ENCODE results near the gene SAMD1.

SAMD1 gene

DNA sequence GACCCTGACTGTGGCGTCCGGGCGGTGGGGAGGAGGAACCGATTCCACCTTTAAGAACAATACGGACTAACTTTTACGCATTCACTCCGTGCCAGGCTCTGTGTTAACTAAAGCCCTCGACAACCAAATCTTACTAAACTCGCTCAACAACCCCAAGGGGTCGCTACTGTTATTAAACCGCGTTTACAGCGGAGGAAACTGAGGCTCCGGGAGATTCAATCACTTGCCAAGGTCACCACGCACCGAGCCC is 1.2 kb downstream of the SAMD1 start:
- Histone ChIP-seq H2AFZ (ENCODE audit: low read length, unreplicated experiment) (no peak overlapping the region), H3K4me3 (ENCODE audit: low read depth, low read length) (peak overlapping the region; percentile 75), H3K27me3 (ENCODE audit: insufficient read depth, low read length) (no peaks in the 10 kb centered on the region), H3K27ac (ENCODE audit: low read depth, low read length) (no peak overlapping the region), H3K36me3 (ENCODE audit: insufficient read depth, low read length) (peaks cover 7% of the 10 kb centered on the region; the same call in 1 of the 2 replicates), H3K79me2 (ENCODE audit: control insufficient read depth, insufficient read depth, low read length, unreplicated experiment) (no peaks in the 10 kb centered on the region), H3K4me1 (ENCODE audit: control insufficient read depth, insufficient read depth, low read length, unreplicated experiment) (no peaks in the 10 kb centered on the region)

DNA sequence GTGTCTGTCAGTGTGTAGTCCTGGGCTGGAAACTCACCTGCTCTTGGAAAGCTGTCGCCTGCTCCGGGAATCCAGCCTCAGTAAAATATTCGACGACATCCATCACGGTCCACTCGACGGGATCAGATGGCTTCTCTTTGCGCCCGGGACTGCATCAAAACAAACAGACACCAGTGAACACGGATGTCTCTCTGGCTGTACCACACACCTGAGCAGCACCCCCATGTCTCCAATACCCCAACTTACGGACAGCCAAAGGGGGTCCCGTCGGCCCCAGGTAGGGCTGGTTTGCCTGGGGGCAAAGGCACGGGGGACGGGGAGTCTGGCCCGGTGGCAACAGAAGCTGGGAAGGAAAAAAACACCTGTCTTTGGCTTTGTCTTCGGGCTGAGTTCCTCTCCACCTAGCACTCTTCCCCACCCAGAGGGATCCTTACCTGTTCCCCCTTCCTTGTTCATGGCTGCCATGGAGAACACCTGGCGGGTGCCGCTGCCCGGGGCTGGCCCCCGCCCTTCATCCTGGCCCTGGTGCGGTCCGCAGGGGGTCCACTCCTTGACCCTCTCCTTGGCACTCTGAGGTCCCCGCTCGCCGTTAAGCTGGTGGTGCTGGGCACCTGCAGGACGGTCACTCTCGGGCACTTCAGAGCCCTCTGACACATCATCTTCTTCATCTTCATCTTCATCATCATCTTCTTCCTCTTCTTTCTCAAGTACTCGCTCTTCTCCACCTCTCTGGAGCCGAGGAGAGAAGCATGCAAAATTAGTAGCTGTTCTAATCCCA is 1.7 kb downstream of the SAMD1 start:
- Histone ChIP-seq H2AFZ (ENCODE audit: low read length, unreplicated experiment) (no peak overlapping the region), H3K4me3 (ENCODE audit: low read depth, low read length) (peak overlapping the region; percentile 75), H3K27me3 (ENCODE audit: insufficient read depth, low read length) (no peaks in the 10 kb centered on the region), H3K27ac (ENCODE audit: low read depth, low read length) (no peak overlapping the region), H3K36me3 (ENCODE audit: insufficient read depth, low read length) (peaks cover 7% of the 10 kb centered on the region; the same call in 1 of the 2 replicates), H3K4me1 (ENCODE audit: control insufficient read depth, insufficient read depth, low read length, unreplicated experiment) (no peaks in the 10 kb centered on the region), H3K79me2 (ENCODE audit: control insufficient read depth, insufficient read depth, low read length, unreplicated experiment) (no peaks in the 10 kb centered on the region)

DNA sequence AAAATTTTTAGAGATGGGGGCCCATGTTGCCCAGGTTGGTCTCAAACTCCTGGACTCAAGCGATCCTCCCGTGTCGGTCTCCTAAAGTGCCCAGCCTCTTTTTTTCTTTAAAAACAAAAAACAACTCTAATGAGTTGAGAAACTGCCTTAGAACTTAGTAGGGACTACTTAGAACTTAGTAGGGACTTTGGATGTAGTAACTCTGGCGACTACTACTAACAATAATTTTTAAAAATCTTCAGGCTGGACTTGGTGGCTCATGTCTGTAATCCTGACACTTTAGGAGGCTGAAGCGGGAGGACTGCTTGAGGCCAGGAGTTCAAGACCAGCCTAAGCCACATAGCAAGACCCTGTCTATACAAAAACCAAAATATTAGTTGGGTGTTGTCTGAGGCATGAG is 4.5 kb downstream of the SAMD1 start:
- Histone ChIP-seq H3K36me3 (ENCODE audit: insufficient read depth, low read length) (no peaks in the 10 kb centered on the region), H3K79me2 (ENCODE audit: control insufficient read depth, insufficient read depth, low read length, unreplicated experiment) (peaks cover 6% of the 10 kb centered on the region), H3K27me3 (ENCODE audit: insufficient read depth, low read length) (no peaks in the 10 kb centered on the region), H2AFZ (ENCODE audit: low read length, unreplicated experiment) (no peak overlapping the region), H3K4me3 (ENCODE audit: low read depth, low read length) (no peak overlapping the region), H3K27ac (ENCODE audit: low read depth, low read length) (no peak overlapping the region), H3K4me1 (ENCODE audit: control insufficient read depth, insufficient read depth, low read length, unreplicated experiment) (peaks cover 7% of the 10 kb centered on the region)

DNA sequence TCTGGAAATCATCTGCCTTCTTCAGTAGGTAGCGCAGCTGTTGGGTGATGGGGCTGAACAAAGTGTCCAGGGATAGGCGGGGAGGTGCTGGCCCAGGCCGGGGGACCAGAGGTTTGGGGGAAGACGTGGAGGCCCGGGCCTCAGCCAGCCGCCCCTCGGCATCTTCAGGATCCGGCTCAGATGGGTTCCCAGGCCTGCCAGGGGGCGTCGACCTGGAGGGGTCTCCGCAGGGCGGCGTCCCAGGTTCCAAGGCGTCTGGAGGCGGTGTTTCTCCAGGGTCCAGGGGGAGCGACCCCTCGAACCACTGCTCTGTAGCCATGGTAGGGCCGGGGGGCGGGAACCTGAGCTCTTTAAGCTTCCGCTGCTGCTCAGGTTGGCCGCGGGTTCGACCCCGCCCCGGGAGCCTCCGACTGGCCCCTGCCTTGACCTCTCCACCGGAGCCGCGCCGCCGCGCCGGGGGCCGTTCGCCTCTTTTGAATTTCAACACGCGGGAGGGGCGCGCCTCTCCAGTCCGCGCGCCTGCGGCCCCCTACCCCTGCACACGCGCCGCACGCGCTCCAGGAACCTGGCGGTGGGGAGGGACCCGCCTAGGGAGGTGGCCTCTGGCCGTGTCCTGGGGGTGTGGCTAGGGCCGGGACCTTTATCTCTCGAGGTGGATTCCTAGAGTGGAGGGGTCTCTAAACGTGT is 5.1 kb downstream of the SAMD1 start, which contains the start of gene C19orf67:
Gene C19orf67, minus strand, starts transcription at position 475 of the 687 bp plus-strand sequence. Its CDS starts 156 bp downstream, at position 319.
- Histone ChIP-seq H3K79me2 (ENCODE audit: control insufficient read depth, insufficient read depth, low read length, unreplicated experiment) (peaks cover 6% of the 10 kb centered on the region), H3K4me1 (ENCODE audit: control insufficient read depth, insufficient read depth, low read length, unreplicated experiment) (peaks cover 7% of the 10 kb centered on the region), H2AFZ (ENCODE audit: low read length, unreplicated experiment) (no peak within 1 kb of the TSS), H3K4me3 (ENCODE audit: low read depth, low read length) (no peak within 1 kb of the TSS), H3K36me3 (ENCODE audit: insufficient read depth, low read length) (no peaks in the 10 kb centered on the region), H3K27me3 (ENCODE audit: insufficient read depth, low read length) (no peaks in the 10 kb centered on the region), H3K27ac (ENCODE audit: low read depth, low read length) (no peak within 1 kb of the TSS)

DNA sequence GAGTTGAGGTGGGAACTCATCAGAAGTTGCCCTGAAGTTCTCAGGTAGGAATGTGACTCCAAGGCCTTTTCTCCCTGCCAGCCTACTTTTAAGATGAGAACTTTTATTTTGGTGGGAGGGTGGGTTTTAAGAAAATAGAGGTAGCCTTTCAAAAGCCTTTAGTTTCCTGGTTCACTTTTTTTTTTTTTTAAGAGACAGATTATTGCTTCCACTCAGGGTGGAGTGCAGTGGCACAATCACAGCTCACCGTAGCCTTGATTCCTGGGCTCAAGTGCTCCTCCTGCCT is 7.9 kb downstream of the SAMD1 start:
- Histone ChIP-seq H3K27ac (ENCODE audit: low read depth, low read length) (no peak overlapping the region), H3K27me3 (ENCODE audit: insufficient read depth, low read length) (no peaks in the 10 kb centered on the region), H3K4me3 (ENCODE audit: low read depth, low read length) (peak overlapping the region; percentile 90)

DNA sequence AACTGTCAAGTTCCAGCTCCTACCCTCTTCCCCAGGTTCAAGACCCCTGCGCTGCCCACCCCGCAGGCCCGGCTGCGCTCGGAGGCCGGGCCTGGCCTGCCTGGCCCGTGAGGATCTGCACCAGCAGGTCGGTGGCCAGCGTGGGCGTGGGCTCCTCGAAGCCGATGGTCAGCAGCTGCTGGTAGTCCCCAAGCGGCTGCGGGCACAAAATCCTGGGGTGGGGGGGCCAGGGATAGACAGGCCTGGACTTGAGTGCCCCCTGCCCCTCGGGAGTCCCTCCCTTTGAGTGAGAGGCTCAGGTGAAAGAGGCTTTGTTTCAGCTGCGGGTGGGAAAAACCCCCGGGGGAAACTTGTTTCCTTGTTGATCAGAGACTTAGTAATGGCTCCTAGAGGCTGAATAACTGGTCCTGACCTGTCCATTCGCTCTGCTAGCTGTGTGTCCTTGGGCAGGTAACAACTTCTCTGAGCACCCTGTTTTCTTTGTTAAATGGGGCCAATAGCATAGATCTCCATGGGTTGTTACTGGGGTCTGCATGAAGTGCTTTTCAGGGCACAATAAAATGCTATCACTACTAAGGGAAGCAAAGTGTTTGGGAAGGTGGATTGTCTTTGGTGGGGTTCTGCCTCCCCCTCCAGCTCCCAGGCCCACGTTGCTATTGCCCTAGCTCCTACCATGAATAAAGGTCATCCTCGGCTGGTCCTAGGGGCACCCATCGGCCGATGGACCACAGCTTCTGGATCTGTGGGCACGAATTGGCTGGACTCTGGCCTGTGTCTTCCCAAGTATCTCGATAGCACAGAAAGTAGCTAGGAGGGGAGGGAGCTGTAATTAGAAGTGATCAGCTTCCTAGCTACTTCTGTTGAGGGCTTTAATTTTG is 8.5 kb downstream of the SAMD1 start:
- Histone ChIP-seq H3K4me1 (ENCODE audit: control insufficient read depth, insufficient read depth, low read length, unreplicated experiment) (peaks cover 7% of the 10 kb centered on the region), H3K36me3 (ENCODE audit: insufficient read depth, low read length) (no peaks in the 10 kb centered on the region), H3K4me3 (ENCODE audit: low read depth, low read length) (peak overlapping the region; percentile 90), H2AFZ (ENCODE audit: low read length, unreplicated experiment) (peak overlapping the region; percentile 5), H3K79me2 (ENCODE audit: control insufficient read depth, insufficient read depth, low read length, unreplicated experiment) (peaks cover 6% of the 10 kb centered on the region), H3K27me3 (ENCODE audit: insufficient read depth, low read length) (no peaks in the 10 kb centered on the region), H3K27ac (ENCODE audit: low read depth, low read length) (peak overlapping the region; percentile 58; the same call in 1 of the 2 replicates)

More for the DNA sequence above, 7.9 kb downstream of the SAMD1 start:
- Histone ChIP-seq H3K4me1 (ENCODE audit: control insufficient read depth, insufficient read depth, low read length, unreplicated experiment) (peaks cover 7% of the 10 kb centered on the region), H3K79me2 (ENCODE audit: control insufficient read depth, insufficient read depth, low read length, unreplicated experiment) (peaks cover 6% of the 10 kb centered on the region), H2AFZ (ENCODE audit: low read length, unreplicated experiment) (no peak overlapping the region), H3K36me3 (ENCODE audit: insufficient read depth, low read length) (no peaks in the 10 kb centered on the region)

DNA sequence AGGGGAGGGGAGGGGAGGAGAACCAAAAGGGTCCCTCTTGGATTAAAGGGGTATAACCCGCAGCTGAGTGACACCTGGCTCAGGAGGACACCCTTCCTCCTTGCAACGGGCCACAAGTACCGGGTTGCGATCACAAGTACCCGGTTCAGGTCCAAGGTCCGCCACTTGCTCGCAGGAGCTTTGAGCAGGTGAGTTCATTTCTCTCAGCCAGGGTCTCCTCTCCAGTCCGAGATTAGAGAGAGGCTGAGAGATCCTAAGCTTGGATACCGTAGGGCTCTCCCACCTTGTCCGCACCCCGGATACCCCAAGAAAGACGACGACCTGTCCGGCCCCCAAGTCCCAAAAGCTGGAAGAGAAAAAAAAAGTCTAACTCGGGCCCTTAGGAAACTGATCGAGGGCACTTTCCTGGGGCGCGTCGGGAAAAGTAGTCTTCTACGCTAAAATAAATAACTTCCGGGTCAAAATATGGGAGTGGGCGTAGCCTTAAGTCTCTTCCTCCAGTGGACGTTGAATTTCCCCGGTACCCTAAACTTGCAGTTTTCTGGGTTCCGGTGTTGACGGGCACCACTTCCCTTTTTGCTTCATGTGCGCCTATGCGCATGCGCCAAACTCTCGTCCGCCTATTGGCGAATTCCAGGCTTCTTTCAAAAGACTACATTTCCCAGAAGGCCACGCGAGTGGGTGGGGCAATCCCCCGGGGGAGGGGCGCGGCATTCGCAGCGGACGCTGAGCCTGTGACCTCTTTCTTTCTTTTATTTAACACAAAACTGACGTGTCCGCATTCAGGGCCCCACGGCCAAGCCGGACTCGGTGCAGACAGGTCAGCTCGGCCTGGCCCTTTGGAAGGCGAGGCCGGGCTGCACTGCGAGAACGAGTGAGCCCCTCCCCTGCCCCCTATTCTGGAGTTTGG is 9.4 kb downstream of the SAMD1 start:
- Histone ChIP-seq H3K4me3 (ENCODE audit: low read depth, low read length) (peak overlapping the region; percentile 90), H2AFZ (ENCODE audit: low read length, unreplicated experiment) (peak overlapping the region; percentile 85), H3K36me3 (ENCODE audit: insufficient read depth, low read length) (no peaks in the 10 kb centered on the region), H3K4me1 (ENCODE audit: control insufficient read depth, insufficient read depth, low read length, unreplicated experiment) (peaks cover 7% of the 10 kb centered on the region), H3K79me2 (ENCODE audit: control insufficient read depth, insufficient read depth, low read length, unreplicated experiment) (peaks cover 6% of the 10 kb centered on the region), H3K27me3 (ENCODE audit: insufficient read depth, low read length) (no peaks in the 10 kb centered on the region), H3K27ac (ENCODE audit: low read depth, low read length) (peak overlapping the region; percentile 58; the same call in 1 of the 2 replicates)

DNA sequence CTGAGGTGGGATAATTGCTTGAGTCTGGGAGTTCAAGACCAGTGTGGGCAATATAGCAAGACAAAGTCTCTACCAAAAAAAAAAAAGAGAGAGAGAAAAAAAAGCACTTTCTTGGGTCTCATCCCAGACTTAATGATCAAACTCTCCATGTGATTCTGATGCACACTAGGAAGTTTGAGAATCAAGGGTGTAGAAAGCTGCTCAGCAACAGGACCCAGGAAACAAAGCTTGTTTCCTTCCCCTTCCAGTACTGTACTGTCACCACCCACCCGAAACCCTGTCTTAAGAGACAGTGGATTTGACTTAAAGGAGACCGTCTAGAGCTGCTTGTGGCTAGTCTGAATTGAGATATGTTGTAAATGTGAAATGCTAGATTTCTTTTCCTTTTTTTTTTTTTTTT is 12.1 kb downstream of the SAMD1 start:
- Histone ChIP-seq H3K4me1 (ENCODE audit: control insufficient read depth, insufficient read depth, low read length, unreplicated experiment) (peaks cover 10% of the 10 kb centered on the region), H3K4me3 (ENCODE audit: low read depth, low read length) (no peak overlapping the region)

DNA sequence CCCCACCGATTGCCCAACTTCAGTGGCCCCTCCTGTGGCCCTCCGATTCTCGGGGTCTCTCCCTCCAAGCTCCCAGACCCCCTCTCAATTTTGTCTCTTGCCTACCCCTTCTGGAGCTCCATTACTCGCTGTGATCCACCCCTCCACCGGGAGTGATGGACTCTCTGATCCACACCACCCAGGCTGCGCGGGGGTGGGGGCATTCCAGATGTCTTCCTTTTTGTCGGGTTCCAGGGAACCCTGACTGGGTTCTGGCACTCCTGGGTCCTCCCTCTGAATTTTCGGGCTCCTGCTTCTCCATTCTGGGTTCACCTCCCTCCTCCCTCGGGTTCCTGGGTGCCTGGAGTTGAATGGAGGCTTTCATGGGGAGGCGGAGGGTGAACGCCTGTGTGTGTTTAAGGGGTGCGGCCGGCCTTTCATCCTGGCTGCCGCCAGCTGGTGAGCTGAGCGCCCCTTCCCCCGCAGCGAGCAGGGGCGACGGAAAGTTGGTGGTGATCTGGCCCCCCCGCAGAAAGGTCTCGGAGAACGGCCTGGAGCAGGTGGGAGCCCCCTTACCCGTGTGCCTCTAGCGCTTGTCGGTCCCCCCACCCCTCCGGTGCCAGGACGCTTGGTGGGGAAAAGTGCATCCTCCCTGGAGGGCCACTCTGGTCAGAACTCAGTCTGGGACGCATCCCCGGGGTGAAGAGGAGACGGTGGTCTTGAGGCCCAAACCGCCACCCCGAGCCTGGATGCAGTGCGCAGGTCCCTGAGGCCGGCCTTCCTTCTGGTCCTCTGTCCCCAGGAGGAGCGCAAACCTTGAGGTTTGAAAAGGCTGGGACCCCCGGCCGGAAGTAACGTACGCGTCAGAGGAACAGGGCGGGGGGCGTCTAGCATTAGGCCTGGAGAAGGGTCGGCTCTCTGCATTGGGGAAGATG is 16.4 kb downstream of the SAMD1 start:
- Histone ChIP-seq H2AFZ (ENCODE audit: low read length, unreplicated experiment) (peak overlapping the region; percentile 92), H3K4me1 (ENCODE audit: control insufficient read depth, insufficient read depth, low read length, unreplicated experiment) (peaks cover 3% of the 10 kb centered on the region), H3K27ac (ENCODE audit: low read depth, low read length) (no peak overlapping the region), H3K36me3 (ENCODE audit: insufficient read depth, low read length) (no peaks in the 10 kb centered on the region), H3K79me2 (ENCODE audit: control insufficient read depth, insufficient read depth, low read length, unreplicated experiment) (no peaks in the 10 kb centered on the region), H3K27me3 (ENCODE audit: insufficient read depth, low read length) (no peaks in the 10 kb centered on the region), H3K4me3 (ENCODE audit: low read depth, low read length) (peak overlapping the region; percentile 92)

More for the DNA sequence above, 12.1 kb downstream of the SAMD1 start:
- H2AFZ ChIP-seq (ENCODE audit: low read length, unreplicated experiment): no peak overlapping the region
- peaks cover 6% of the 10 kb centered on the region for H3K79me2 ChIP-seq (ENCODE audit: control insufficient read depth, insufficient read depth, low read length, unreplicated experiment)
- no peak overlapping the region for H3K27ac ChIP-seq (ENCODE audit: low read depth, low read length)
- no peaks in the 10 kb centered on the region for H3K27me3 ChIP-seq (ENCODE audit: insufficient read depth, low read length)
- H3K36me3 ChIP-seq (ENCODE audit: insufficient read depth, low read length): no peaks in the 10 kb centered on the region

Data from ACC112 (cell line).